Endothelial cell of umbilical vein (primary cell): ENCODE data around the gene NES. TPM values are rescaled to one million over a fixed set of nuclear protein-coding genes. Genes with fewer than 3 reads are reported as not detected.

ENCODE experiments used
- BruUV-seq: library from RNA; stranded (reverse); fragments of 400-500 nt; replicated peaks from 2 replicates; lab custom pipeline; 2021; lab: Mats Ljungman, UMichigan
- CTCF ChIA-PET: fragments of 300-600, 350-600 bp; sonication (Branson Sonifier 250); formaldehyde crosslinking; loops from one replicate; lab custom pipeline; 2021; ENCODE audit warnings: antibody characterized with exemption, inconsistent platforms; lab: Charles Lee
- POLR2A ChIA-PET: fragments of 300-600, 350-600 bp; sonication (Branson Sonifier 250); formaldehyde crosslinking; loops from one replicate; lab custom pipeline; 2021; ENCODE audit warnings: antibody characterized with exemption, inconsistent platforms; lab: Charles Lee
- DNase-seq: peaks from one replicate; pipeline ENCODE4 v3.0.0-alpha.2; 2011; ENCODE audit warnings: low read depth, low spot score
- FAIRE-seq: peaks from 2 replicates; lab custom pipeline; 2011; peaks lifted over from hg19 to GRCh38; lab: Jason Lieb, UNC
- H2AFZ ChIP-seq: 2 replicates; pipeline ENCODE4 v1.6.0; 2012; ENCODE audit warnings: low read depth, low read length, control low read depth, inconsistent platforms
- H3K27ac ChIP-seq: 2 replicates; pipeline ENCODE4 v1.5.1; 2011; ENCODE audit warnings: low read depth, mild to moderate bottlenecking, control low read depth, low read length, moderate library complexity; ENCODE audit not compliant: insufficient read depth
- H3K27me3 ChIP-seq, 2 experiments: 2 replicates each; pipeline versions ENCODE4 v1.6.0 to v1.6.1; 2011; ENCODE audit warnings: low read length in 2 of 2, mixed read lengths in 1 of 2; ENCODE audit not compliant: control insufficient read depth in 2 of 2, insufficient read depth in 2 of 2
- H3K36me3 ChIP-seq, 2 experiments: 2 replicates in 1 of 2; 3 replicates in 1 of 2; pipeline ENCODE4 v1.5.1; 2011; ENCODE audit warnings: low read length in 2 of 2, mild to moderate bottlenecking in 1 of 2, moderate library complexity in 1 of 2; ENCODE audit not compliant: control insufficient read depth in 2 of 2, insufficient read depth in 2 of 2; ENCODE audit errors: extremely low read depth in 1 of 2
- H3K4me1 ChIP-seq: 3 replicates; pipeline ENCODE4 v1.5.1; 2011; ENCODE audit warnings: mild to moderate bottlenecking, low read length; ENCODE audit not compliant: control insufficient read depth, insufficient read depth; ENCODE audit errors: extremely low read depth
- H3K4me2 ChIP-seq: 2 replicates; pipeline ENCODE4 v1.6.1; 2011; ENCODE audit warnings: low read length, control low read depth, mixed read lengths; ENCODE audit not compliant: insufficient read depth
- H3K4me3 ChIP-seq, 3 experiments: fragments of 200-600 bp in 1 of 3; sonication (generic), shearing (Covaris generic) in 1 of 3; replicated peaks in 1 of 3; 2 replicates each; pipeline ENCODE4 v1.5.1; 2011 to 2016; ENCODE audit warnings: control low read depth in 3 of 3, low read length in 3 of 3, mild to moderate bottlenecking in 2 of 3, inconsistent platforms in 1 of 3, low read depth in 1 of 3, moderate library complexity in 1 of 3; ENCODE audit not compliant: insufficient read depth in 1 of 3
- H3K79me2 ChIP-seq: 2 replicates; pipeline ENCODE4 v1.6.0; 2012; ENCODE audit warnings: low read length, inconsistent platforms; ENCODE audit not compliant: control insufficient read depth, insufficient read depth
- H3K9ac ChIP-seq: replicated peaks from 2 replicates; pipeline ENCODE3; 2011; ENCODE audit warnings: low read length, control low read depth; ENCODE audit not compliant: insufficient read depth; ENCODE audit errors: extremely low read depth
- H3K9me1 ChIP-seq: replicated peaks from 3 replicates; pipeline ENCODE4 v1.6.0; 2011; ENCODE audit warnings: mild to moderate bottlenecking, low read length; ENCODE audit not compliant: control insufficient read depth, insufficient read depth; ENCODE audit errors: extremely low read depth
- H3K9me3 ChIP-seq: replicated peaks from 2 replicates; pipeline ENCODE4 v1.5.1; 2012; ENCODE audit warnings: low read length, inconsistent platforms; ENCODE audit not compliant: control insufficient read depth, insufficient read depth
- H4K20me1 ChIP-seq: replicated peaks from 2 replicates; pipeline ENCODE3; 2011; ENCODE audit warnings: mild to moderate bottlenecking, low read length; ENCODE audit not compliant: control insufficient read depth, insufficient read depth; ENCODE audit errors: extremely low read depth
- EZH2 ChIP-seq: IDR thresholded peaks from 2 replicates; pipeline ENCODE4 v1.6.1; 2012; ENCODE audit warnings: borderline replicate concordance, low read depth, mild to moderate bottlenecking, moderate library complexity, low read length, inconsistent platforms; ENCODE audit not compliant: severe bottlenecking
- FOS ChIP-seq: IDR thresholded peaks from 2 replicates; pipeline ENCODE4 v1.6.1; 2011; ENCODE audit warnings: mild to moderate bottlenecking, low read length, moderate library complexity, borderline replicate concordance; ENCODE audit not compliant: insufficient read depth
- GATA2 ChIP-seq: IDR thresholded peaks from 2 replicates; pipeline ENCODE4 v1.7.0; 2011; ENCODE audit warnings: low read depth, mild to moderate bottlenecking, moderate library complexity, mixed read lengths, low read length; ENCODE audit not compliant: insufficient read length, insufficient read depth
- JUN ChIP-seq: IDR thresholded peaks from 2 replicates; pipeline ENCODE4 v1.6.1; 2011; ENCODE audit warnings: borderline replicate concordance, low read depth; ENCODE audit not compliant: insufficient read length, insufficient read depth
- MYC ChIP-seq: IDR thresholded peaks from one replicate; pipeline ENCODE4 v1.6.1; 2011; ENCODE audit warnings: mild to moderate bottlenecking, low read depth, low read length
- POLR2A ChIP-seq: IDR thresholded peaks from 2 replicates; pipeline ENCODE4 v1.6.1; 2012; ENCODE audit warnings: low read depth, mild to moderate bottlenecking, control low read depth, low read length
- POLR2AphosphoS5 ChIP-seq: IDR thresholded peaks from 2 replicates; pipeline ENCODE4 v1.6.1; 2012; ENCODE audit warnings: low read depth, mild to moderate bottlenecking, control low read depth, low read length, moderate library complexity; ENCODE audit not compliant: insufficient read depth
- dilution Hi-C: fragments of 300-500 bp; cut with MboI; formaldehyde crosslinking; loops from one replicate; pipeline ENCODE4 v1.15.0; 2019; ENCODE audit warnings: low sequenced_read_pairs; ENCODE audit not compliant: extremely low pct_ligation_motif_present
- intact Hi-C: fragments of 100-400 bp; cut with micrococcal nuclease; formaldehyde crosslinking; loops from one replicate; pipeline ENCODE4 v1.10.0; 2022
- polyA plus RNA-seq, 4 experiments: library from polyadenylated mRNA; depleted of rRNA in 3 of 4; stranded (reverse) in 3 of 4; unstranded in 1 of 4; fragments of >200 nt; gene quantifications; 2 replicates each; pipeline versions ENCODE4 v1.2.1 to v1.2.3, GENCODE V29; 2011 to 2012; ENCODE audit warnings: missing spikeins in 1 of 4
- total RNA-seq: library from RNA; stranded (reverse); gene quantifications from 2 replicates; pipeline ENCODE4 v1.2.3, GENCODE V29; 2021
- TF ChIP-seq, protein P1 (sequence below), 2 donors: IDR thresholded peaks; 1 replicate in 1 of 2; 2 replicates in 1 of 2; pipeline ENCODE4 v1.5.1; 2011; ENCODE audit warnings: low read length in 2 of 2, mild to moderate bottlenecking in 2 of 2, moderate library complexity in 2 of 2, control low read depth in 1 of 2, inconsistent platforms in 1 of 2, low read depth in 1 of 2; ENCODE audit not compliant: insufficient read depth in 1 of 2; ENCODE audit errors: extremely low read depth in 1 of 2
- TF ChIP-seq, protein P2 (sequence below): IDR thresholded peaks from 2 replicates; pipeline ENCODE4 v1.6.1; 2011; ENCODE audit not compliant: insufficient read depth, insufficient read length

The NES gene
- total and polyA plus RNA-seq, 2 donors (not counting 3 experiments of a cell fraction or from before 2014, with no cell fraction given), result 19.4 to 274 TPM

DNA sequence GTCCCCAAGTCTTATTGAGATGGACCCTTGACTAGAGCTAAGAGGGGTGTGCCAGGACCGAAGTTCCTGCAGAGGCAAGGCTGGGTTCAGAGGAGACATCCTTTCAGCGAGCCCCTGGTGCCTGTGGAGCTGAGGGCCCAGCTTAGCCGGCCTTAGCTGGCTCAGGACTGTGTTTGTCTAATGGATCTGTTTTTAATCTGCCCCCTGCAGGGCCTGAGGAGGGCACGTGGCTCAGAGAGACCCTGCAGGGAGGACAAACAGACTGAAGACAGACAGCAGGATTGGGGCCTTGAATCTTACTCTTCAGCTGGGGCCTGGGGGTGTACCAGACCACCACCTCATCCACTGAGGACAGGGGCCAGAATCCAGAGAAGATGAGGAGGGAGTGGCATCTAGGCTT, 26.5 kb upstream of the NES start:
- Histone ChIP-seq H3K9me1 (no peaks in the 10 kb centered on the region), H3K9me3 (no peaks in the 10 kb centered on the region), H3K4me3 (no peak overlapping the region), H4K20me1 (no peaks in the 10 kb centered on the region), H3K79me2 (no peaks in the 10 kb centered on the region), H3K27ac (no peak overlapping the region), H3K4me1 (peaks cover 19% of the 10 kb centered on the region), H3K27me3 (peaks cover 0 to 3% of the 10 kb centered on the region in 2 experiments), H3K36me3 (no peaks in the 10 kb centered on the region), H2AFZ (no peak overlapping the region), H3K9ac (no peak overlapping the region), H3K4me2 (no peak overlapping the region)
- no TSS peak for BruUV-seq
- dilution Hi-C loops, result no loop called here
- intact Hi-C loops, result no loop called here
- CTCF ChIA-PET, result interaction anchor here (1.0 to 15.5 kb wide), 5 partner anchors 14 to 76 kb away, joined by 3 to 453 read pairs (median 5); partner anchors contain the start of gene NES
- DNase-seq (no peak), FAIRE-seq (no peak)
- POLR2A ChIA-PET, result no interaction called here
- no peak for TF ChIP-seq JUN
- TF ChIP-seq POLR2AphosphoS5, result no peak
- TF ChIP-seq GATA2, result no peak
- TF ChIP-seq, protein P1, sequence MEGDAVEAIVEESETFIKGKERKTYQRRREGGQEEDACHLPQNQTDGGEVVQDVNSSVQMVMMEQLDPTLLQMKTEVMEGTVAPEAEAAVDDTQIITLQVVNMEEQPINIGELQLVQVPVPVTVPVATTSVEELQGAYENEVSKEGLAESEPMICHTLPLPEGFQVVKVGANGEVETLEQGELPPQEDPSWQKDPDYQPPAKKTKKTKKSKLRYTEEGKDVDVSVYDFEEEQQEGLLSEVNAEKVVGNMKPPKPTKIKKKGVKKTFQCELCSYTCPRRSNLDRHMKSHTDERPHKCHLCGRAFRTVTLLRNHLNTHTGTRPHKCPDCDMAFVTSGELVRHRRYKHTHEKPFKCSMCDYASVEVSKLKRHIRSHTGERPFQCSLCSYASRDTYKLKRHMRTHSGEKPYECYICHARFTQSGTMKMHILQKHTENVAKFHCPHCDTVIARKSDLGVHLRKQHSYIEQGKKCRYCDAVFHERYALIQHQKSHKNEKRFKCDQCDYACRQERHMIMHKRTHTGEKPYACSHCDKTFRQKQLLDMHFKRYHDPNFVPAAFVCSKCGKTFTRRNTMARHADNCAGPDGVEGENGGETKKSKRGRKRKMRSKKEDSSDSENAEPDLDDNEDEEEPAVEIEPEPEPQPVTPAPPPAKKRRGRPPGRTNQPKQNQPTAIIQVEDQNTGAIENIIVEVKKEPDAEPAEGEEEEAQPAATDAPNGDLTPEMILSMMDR (IDR thresholded peaks at IDR 0.05; ENCODE audit: extremely low read depth in 1 of 2, insufficient read depth in 1 of 2, low read depth in 1 of 2, low read length in 2 of 2), result no peak
- TF ChIP-seq EZH2, result no peak
- TF ChIP-seq FOS, result no peak
- TF ChIP-seq, protein P2, sequence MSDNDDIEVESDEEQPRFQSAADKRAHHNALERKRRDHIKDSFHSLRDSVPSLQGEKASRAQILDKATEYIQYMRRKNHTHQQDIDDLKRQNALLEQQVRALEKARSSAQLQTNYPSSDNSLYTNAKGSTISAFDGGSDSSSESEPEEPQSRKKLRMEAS, result no peak
- TF ChIP-seq MYC, result no peak
- no peak for TF ChIP-seq POLR2A
